GM19468 (cell line): Measurements from ENCODE around the gene MYB.

ENCODE experiments used
- ATAC-seq: cut with Tn5 transposase; IDR thresholded peaks from one replicate; pipeline ENCODE4 v1.9.1; 2021; ENCODE audit warnings: mild to moderate bottlenecking, moderate library complexity, moderate number of reproducible peaks; ENCODE audit not compliant: unreplicated experiment; ENCODE audit errors: extremely low read depth

MYB gene

GRCh38 chr6:135213616-135214015, 32.5 kb downstream of the MYB start:
- ATAC-seq: no peak

GRCh38 chr6:135215160-135215559, 34.1 kb downstream of the MYB start:
- no peak for ATAC-seq

- no peak for ATAC-seq
These were observed 34.5 kb downstream of the MYB start for GRCh38 chr6:135215563-135215962.

DNA sequence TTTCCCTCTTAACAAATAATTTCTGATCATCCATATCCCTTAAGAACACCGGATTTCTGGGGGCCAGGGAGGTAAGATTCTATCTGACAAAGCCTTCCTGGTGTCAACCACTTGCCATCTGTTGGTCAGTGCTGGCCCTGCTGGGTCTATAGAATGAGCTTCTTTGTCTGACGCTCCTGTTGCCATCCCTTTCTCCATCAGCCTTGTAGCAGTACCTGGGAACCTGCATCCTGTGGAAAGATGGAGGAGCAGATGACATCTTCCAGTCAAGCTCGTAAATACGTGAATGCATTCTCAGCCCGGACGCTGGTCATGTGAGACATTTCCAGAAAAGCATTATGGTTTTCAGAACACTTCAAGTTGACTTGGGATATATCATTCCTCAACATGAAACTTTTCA, 36.6 kb downstream of the MYB start:
- no peak for ATAC-seq

DNA sequence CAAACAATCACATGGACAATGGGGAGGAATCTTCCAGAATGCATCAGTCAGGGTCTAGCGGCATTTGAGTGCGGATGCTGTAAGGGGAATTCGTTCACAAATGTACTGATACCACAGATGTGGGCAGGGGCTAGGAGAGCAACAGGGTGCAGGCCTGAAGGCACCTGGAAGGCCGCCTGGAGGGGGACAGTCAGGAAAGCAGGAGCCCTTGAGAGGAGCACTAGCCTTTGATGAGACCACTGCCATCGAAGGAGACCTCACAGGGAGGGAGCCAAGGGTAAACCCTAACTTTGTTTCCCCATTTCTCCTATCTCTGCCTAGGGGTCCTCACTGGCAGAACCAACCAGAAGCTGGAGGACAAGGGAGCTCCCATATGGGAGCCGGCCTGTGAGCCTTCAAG, 38.2 kb downstream of the MYB start:
- no peak for ATAC-seq

GRCh38 chr6:135221042-135221441, 39.9 kb downstream of the MYB start:
- no peak for ATAC-seq

GRCh38 chr6:135221505-135221904, 40.4 kb downstream of the MYB start:
- no peak for ATAC-seq

DNA sequence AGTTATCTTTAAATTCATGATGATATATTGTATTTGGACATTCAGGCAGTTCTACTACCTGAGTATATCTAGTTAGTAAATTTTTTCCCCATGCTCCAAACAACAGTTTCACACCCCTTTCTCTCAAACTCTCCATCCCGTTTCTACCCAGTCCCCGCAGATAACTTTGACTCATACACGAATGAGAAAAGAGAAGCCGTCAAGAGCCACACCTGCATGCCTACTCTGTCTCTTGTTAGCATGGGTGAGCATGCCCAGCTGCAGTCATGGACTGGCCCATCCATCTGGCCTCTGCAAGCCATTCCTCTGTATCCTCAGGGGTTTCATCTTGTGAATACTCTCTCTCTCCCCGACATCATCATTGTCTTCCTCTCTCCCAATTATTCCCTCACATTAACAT, 41.5 kb downstream of the MYB start:
- no peak for ATAC-seq

DNA sequence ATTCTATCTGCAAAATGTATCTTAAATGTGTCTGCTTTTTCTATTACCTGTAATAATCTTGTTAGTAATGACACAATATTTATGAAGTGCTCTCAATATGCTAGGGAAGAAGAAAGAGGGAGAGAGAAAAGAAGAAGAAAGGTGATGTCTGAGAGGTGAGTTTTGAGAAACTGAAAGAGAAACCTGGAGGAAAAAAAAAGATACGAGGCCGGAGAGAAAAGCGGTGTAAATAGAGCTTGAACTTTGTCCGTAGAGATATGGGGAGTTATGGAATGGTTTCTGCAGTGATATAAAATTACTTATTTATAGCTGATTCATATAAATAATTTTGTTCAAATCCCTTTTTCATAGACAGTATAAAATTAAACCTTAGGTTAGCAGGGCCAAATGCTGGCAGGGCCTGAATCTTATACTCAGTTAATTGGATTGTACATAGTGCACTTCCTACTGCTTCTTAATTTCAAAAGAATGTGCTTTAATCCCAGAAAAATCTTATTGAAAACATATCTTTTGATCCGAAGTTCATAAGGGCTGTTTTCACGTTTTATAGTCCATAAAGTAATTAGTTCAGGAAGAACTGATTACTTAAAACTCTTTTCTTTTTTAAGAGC, 43.0 kb downstream of the MYB start:
- ATAC-seq: no peak

DNA sequence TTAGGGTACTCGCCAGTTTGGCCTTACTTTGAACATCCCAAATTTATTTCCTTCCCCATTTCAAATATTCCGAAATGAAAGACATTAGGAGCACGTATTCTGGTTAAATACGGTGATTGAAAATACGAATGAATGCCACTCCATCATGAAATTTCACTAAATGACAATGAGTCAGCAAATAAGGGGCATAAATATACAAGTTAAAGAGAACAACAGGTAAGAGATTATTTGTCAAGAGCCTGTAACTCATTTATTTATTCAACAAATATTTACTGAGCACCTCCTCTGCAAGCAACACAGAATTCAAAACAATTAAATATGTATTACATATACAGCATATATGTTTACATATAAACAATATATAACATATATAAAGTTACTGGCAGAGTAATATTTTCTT, 44.8 kb downstream of the MYB start:
- ATAC-seq: no peak

GRCh38 chr6:135226537-135226936, 45.4 kb downstream of the MYB start:
- peak; percentile 80 for ATAC-seq

- no peak for ATAC-seq
These were observed 46.2 kb downstream of the MYB start for GRCh38 chr6:135227349-135227748.

- no peak for ATAC-seq
These were observed 46.6 kb downstream of the MYB start for GRCh38 chr6:135227758-135228157.

DNA sequence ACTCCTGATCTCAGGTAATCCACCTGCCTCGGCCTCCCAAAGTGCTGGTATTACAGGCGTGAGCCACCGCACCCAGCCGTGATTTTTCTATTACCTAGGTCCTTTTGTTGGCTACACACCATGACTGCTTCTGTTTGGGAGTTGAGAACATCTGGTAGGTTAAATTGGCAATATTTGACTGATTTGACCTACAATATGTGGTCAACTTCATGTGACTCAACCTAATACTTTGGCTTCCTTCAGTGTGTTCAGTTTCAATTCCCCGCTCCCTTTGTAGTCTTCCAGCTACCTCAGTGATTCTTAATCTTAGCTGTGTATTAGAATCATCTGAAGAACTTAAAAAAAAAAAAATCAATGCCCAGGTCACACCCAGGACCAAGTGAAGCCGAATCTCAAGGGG, 47.4 kb downstream of the MYB start:
- ATAC-seq: no peak

- no peak for ATAC-seq
These were observed 48.9 kb downstream of the MYB start for GRCh38 chr6:135229996-135230395.

DNA sequence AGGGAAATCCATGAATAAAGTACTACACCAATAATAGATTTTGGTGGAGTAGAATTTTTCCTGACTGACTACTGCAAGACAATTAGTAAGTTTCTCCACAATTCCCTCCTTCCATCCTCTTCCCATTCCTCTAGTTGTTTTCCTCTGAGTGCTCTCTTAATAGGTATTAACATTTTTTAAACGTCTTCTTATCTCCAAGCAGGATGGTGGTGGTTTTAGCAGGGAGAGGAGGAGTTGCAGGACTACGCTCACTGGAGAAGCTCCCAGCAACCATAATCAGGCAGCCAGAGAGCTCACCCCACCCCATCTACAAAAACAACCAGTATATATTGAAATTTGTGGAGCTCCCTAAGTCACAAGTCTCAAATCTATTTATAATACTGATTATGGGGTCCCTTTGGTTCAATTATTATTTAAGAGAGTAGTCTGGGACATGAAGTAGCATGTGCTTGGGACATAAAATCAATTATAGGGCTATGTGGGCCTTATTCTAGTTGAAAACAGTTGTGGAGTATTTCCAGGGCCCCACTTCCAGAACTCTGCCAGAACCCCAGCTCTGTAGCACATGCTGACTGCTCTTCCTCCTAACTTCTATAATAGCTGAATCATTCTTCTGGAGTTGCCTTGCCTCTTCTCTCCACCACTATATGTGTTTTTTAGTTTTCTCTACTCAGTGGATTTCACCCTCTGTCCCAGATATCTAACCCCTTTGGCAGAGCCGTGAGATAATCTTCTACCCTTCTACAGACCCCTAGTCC, 49.8 kb downstream of the MYB start:
- no peak for ATAC-seq

GRCh38 chr6:135231469-135231844, 50.3 kb downstream of the MYB start:
- ATAC-seq: no peak

GRCh38 chr6:135233686-135234491, 52.8 kb downstream of the MYB start:
- peak; percentile 34 for ATAC-seq

DNA sequence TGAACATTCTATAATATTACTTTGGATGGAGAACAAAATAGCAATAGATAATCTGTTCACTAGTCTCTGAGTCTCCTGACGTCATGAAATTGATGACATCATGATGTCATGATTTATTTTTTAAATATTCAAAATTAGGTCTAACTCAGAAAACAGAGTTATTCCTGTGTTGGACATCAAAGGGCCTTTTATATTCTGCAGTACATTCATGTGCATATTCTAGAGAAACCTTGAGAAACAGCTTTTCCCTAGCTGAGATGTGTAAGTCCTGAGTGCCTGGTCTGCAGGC, 53.3 kb downstream of the MYB start:
- no peak for ATAC-seq

GRCh38 chr6:135235716-135236115, 54.6 kb downstream of the MYB start:
- ATAC-seq: no peak

DNA sequence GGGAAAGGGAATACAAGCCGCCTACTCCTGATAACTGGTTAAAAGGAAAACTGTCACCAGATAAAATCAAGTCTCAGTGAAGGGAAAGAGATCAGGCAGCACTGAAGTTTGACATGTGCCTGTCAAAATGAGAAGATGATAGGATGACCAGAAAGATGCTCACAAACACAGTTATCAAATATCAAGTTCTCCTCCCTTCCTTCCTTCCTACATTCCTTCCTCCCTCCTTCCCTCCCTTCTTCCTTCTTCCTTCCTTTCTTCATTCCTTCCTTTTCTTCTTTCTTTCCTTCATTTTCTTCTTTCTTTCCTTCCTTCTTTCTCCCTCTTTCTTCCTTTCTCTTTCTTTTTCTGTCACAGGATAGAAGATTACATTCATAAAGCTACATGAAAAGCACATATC, 55.2 kb downstream of the MYB start:
- ATAC-seq: no peak

- ATAC-seq: no peak
These were observed 55.6 kb downstream of the MYB start for GRCh38 chr6:135236732-135237131.
